ENCODE results near the gene POLR1H.
A peak's percentile ranks its signal among the peaks of the same experiment; 100 is the strongest.

Gene POLR1H

GRCh38 chr6:30104661-30105060 lies 43.6 kb downstream of the POLR1H start:
- Histone ChIP-seq H3K27me3 (ENCODE audit: insufficient read depth, low read depth, severe bottlenecking) (peaks cover 96% of the 10 kb centered on the region), H3K4me3 (ENCODE audit: low read depth, low read length) (no peak overlapping the region), H3K36me3 (no peaks in the 10 kb centered on the region), H3K27ac (no peak overlapping the region), H3K9me3 (ENCODE audit: severe bottlenecking) (no peaks in the 10 kb centered on the region)
- TF ChIP-seq, protein P1, sequence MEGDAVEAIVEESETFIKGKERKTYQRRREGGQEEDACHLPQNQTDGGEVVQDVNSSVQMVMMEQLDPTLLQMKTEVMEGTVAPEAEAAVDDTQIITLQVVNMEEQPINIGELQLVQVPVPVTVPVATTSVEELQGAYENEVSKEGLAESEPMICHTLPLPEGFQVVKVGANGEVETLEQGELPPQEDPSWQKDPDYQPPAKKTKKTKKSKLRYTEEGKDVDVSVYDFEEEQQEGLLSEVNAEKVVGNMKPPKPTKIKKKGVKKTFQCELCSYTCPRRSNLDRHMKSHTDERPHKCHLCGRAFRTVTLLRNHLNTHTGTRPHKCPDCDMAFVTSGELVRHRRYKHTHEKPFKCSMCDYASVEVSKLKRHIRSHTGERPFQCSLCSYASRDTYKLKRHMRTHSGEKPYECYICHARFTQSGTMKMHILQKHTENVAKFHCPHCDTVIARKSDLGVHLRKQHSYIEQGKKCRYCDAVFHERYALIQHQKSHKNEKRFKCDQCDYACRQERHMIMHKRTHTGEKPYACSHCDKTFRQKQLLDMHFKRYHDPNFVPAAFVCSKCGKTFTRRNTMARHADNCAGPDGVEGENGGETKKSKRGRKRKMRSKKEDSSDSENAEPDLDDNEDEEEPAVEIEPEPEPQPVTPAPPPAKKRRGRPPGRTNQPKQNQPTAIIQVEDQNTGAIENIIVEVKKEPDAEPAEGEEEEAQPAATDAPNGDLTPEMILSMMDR (IDR thresholded peaks at IDR 0.05; ENCODE audit: low read depth, low read length), result peak; percentile 30; the same call in 1 of the 2 replicates
- no peak for DNase-seq

GRCh38 chr6:30111266-30111856 lies 50.3 kb downstream of the POLR1H start:
- H3K27ac ChIP-seq, result no peak overlapping the region
- H3K9me3 ChIP-seq (ENCODE audit: severe bottlenecking), result peaks cover 3% of the 10 kb centered on the region
- no peaks in the 10 kb centered on the region for H3K36me3 ChIP-seq
- no peak for DNase-seq
- TF ChIP-seq, protein P1 (IDR thresholded peaks at IDR 0.05; ENCODE audit: low read depth, low read length), result no peak
- H3K4me3 ChIP-seq (ENCODE audit: low read depth, low read length), result no peak overlapping the region
- H3K27me3 ChIP-seq (ENCODE audit: insufficient read depth, low read depth, severe bottlenecking), result peaks cover 98% of the 10 kb centered on the region

- peaks cover 3% of the 10 kb centered on the region for H3K9me3 ChIP-seq (ENCODE audit: severe bottlenecking)
- H3K36me3 ChIP-seq, result no peaks in the 10 kb centered on the region
- TF ChIP-seq, protein P1 (IDR thresholded peaks at IDR 0.05; ENCODE audit: low read depth, low read length), result no peak
- peaks cover 100% of the 10 kb centered on the region for H3K27me3 ChIP-seq (ENCODE audit: insufficient read depth, low read depth, severe bottlenecking)
- H3K27ac ChIP-seq, result no peak overlapping the region
- no peak overlapping the region for H3K4me3 ChIP-seq (ENCODE audit: low read depth, low read length)
- DNase-seq, result no peak
Observed at GRCh38 chr6:30112402-30112994, 51.4 kb downstream of the POLR1H start.

- no peaks in the 10 kb centered on the region for H3K36me3 ChIP-seq
- peaks cover 100% of the 10 kb centered on the region for H3K27me3 ChIP-seq (ENCODE audit: insufficient read depth, low read depth, severe bottlenecking)
- TF ChIP-seq, protein P1 (IDR thresholded peaks at IDR 0.05; ENCODE audit: low read depth, low read length), result no peak
- no peak within 1 kb of the TSS for H3K27ac ChIP-seq
- peaks cover 3% of the 10 kb centered on the region for H3K9me3 ChIP-seq (ENCODE audit: severe bottlenecking)
- no peak within 1 kb of the TSS for H3K4me3 ChIP-seq (ENCODE audit: low read depth, low read length)
- no peak for DNase-seq
Observed at GRCh38 chr6:30113003-30113759, 52.1 kb downstream of the POLR1H start, which contains the start of gene TRIM31. Gene TRIM31, minus strand, starts transcription at chr6:30113090. Its CDS starts 285 bp downstream, at chr6:30112805.

GRCh38 chr6:30113841-30114240 lies 52.8 kb downstream of the POLR1H start:
- peaks cover 3% of the 10 kb centered on the region for H3K9me3 ChIP-seq (ENCODE audit: severe bottlenecking)
- H3K27me3 ChIP-seq (ENCODE audit: insufficient read depth, low read depth, severe bottlenecking), result peaks cover 100% of the 10 kb centered on the region
- TF ChIP-seq, protein P1 (IDR thresholded peaks at IDR 0.05; ENCODE audit: low read depth, low read length), result no peak
- no peak overlapping the region for H3K27ac ChIP-seq
- no peaks in the 10 kb centered on the region for H3K36me3 ChIP-seq
- H3K4me3 ChIP-seq (ENCODE audit: low read depth, low read length), result no peak overlapping the region
- DNase-seq, result no peak

All from WERI-Rb-1 (cell line).